GM19468 (cell line): ENCODE measurements around the gene GALNT18.

Experiments used
- ATAC-seq: cut with Tn5 transposase; IDR thresholded peaks from one replicate; pipeline ENCODE4 v1.9.1; 2021; ENCODE audit warnings: mild to moderate bottlenecking, moderate library complexity, moderate number of reproducible peaks; ENCODE audit not compliant: unreplicated experiment; ENCODE audit errors: extremely low read depth

Gene GALNT18

DNA sequence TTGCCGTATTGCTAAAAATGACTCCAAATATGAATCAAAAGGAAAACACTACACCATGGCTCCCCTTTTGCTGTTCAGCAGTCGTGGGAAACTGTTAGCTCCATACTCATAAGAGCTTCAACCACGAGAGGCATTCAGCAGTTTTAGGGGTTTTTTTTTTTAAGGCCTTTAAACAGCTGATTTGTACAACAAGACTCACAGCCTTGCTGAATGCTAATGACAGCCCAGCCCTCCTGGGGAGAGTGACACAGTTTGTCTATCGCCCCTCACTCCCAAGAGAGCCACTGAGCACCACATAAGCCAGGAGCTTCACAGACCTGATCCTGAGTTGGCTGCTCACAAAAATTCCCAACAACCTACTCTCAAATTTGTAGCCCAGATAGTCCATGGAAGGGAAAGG, 32.4 kb downstream of the GALNT18 start:
- no peak for ATAC-seq

DNA sequence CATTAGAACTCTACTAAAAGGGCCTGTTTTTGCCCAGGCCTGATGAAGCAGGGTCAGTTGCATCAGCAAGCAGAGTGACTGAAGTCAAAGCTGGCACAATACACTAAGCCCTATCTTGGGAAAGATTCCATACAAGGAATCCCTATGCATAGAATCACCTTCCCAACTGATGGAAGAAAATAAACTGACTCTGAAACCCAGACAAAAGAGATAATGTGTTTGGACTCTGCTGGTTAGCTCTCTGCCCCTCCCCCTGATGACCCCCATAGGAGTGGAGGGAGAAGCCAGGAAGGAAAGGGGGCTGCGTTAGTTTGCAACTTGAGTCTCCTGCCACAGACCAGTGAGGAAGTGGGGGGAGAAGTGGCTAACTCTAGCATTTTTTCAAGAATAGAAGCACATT, 32.9 kb downstream of the GALNT18 start:
- no peak for ATAC-seq

DNA sequence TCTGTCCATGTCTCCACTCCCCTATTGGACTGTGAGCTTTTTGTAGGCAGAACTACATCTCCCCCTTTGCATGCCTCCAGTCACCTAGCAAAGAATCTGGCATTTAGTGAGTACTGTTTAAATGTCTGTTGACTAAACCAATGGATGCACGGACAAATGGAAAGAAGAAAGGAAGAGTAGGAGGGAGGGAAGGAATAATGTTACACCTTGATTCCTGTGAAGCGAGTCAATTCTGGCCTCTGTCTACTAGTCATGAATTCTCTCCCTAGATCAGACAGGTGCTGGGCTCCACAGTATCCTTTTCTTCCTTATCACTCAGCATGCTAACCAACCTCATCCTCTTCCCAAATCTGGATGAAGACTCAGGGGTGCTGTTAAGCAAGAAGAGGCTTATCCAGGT, 33.6 kb downstream of the GALNT18 start:
- no peak for ATAC-seq

DNA sequence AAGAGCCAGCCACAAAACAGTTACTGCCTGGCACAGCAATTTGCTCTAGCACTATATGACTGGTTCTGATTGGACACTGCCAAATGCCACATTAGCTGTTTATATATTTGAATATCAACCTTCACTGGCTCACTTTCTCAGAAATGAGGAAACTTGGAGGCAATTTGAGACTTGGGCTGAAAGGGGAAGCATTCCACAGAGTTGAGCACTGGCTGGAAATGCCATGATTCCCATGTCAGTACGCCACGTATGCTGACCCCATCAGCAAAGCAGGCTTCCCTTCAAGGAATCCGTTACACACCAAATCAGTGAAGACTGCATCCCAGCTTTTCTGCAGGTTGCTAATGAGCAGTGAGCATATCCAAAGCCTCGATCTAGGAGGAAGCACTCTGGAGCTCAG, 34.7 kb downstream of the GALNT18 start:
- ATAC-seq, result no peak

DNA sequence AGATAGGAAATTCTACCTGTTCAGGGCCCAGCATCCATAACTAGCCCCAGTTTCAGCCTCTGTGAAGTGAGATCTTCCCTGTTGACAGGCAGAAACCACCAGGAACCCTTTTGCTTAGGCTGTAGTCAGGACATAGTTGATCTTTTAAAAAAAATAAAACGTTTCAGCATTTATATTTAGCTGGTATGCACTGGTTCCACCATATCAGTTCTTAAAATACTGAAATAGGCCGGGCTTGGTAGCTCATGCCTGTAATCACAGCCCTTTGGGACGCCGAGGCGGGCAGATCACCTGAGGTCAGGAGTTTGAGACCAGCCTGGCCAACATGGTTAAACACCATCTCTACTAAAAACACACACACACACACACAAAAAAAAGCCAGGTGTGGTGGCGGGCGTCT, 35.3 kb downstream of the GALNT18 start:
- ATAC-seq, result no peak

DNA sequence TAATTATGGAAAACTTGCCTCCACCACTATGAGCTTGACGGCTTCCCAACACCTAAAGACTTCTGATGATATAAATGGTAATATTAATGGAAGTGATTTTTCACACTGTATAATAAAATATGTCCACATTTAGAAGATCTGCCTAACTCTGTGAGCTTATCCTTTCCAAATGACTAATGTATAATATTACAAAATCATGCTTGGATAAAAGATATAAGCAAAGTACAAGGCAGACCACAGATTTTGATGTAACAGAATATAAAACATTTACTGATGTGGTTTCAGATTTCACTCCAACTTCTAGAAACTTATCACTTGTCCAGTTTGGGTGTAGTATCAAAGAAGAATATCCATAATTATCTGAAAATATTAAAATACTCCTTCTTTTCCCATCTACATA, 36.9 kb downstream of the GALNT18 start:
- no peak for ATAC-seq

DNA sequence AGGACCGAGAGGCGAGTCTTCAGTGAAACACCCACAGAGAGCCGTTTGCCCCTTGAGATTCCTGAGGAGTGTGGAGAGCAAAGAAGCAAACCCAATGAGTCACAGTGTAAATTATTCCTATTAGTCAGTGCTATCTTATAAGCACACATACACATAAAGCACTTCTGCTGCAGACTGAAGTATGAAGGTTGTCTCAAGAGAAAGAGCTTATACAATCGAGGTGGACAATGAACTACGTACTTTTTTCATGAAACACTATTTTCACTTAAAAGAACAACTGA, 37.3 kb downstream of the GALNT18 start:
- no peak for ATAC-seq

DNA sequence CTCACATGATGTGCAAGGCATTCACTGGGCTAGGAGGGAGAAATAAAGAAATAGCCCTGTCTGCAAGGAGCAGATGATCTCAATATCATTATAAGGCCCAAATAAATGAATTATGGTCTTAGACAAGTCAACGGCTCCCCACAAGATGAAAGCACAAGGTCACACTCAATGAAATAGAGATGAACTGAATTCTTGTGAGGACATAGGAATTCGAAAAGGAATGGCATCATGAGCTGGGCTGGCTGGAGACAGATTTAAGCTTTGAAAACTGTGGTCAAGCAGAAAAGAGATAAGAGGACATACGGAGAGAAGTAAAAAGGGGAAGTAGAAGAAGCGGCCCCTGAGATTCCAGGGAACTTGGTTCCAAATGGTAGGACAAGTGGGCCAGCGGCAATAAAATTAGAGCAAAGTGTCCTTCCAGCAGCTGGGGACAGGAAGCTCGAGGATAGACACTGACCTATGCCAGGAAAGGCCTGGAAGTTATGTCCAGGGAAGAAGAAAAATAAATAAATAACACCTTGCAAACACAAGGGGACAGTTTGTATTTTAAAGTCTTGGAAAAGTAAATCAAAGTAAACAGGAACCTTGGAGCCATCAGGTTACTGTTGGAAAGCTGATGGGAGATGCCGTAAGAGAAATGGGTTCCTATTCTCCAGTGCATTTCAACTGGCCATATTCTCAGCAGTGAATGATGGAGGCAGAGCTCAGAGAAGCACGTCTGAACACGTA, 37.8 kb downstream of the GALNT18 start:
- ATAC-seq, result no peak

DNA sequence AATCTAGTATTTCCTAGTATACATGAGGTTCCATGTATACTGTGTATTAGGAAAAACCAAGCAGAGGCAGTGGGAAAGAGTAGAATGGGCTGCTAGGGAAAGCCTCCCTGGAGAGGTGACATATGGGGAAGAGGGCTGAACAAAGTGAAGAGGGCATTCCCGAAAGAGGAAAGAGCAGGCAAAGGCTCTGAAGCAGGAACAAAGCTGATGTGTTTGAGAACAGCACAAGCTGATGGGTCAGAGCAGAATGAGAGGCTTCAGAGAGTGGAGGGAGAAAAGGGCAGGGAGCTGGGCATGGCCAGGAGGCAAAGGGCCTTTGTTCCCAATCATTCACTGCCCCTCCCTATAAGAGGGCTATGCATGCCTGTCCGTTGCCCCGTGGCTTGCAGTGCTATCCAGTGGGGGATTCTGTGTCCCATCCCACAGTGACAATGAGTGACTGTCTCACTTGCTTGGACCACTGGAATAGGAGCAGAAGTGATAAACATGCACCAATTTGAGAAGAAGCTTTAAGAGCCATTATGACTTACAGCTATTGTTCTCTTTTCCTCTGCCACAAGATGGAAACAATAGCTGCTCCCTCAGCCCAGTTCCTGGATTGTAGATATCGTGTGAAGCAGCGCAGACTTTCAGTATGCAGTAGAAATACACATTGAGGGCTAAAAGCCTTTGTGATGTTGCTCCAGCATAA, 39.6 kb downstream of the GALNT18 start:
- ATAC-seq, result no peak

DNA sequence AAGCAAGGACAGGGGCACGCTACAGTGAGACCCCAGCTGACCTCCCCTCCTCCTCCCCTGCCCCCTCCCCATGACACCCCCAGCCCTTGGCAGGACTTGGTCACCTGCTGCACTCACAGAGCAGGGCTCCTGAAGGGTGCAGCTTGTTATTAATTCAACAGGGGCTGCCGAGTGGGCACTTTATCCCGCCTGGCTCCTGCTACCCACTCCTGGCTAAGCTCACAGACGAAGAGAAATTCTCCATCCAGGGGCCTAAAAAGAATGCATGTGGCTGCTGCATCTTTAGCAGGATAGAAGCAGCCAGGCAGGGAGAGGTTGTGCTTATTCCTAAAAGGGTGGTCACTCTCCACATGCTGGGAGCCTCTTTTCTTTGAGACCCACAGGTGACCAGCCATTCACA, 40.3 kb downstream of the GALNT18 start:
- no peak for ATAC-seq

DNA sequence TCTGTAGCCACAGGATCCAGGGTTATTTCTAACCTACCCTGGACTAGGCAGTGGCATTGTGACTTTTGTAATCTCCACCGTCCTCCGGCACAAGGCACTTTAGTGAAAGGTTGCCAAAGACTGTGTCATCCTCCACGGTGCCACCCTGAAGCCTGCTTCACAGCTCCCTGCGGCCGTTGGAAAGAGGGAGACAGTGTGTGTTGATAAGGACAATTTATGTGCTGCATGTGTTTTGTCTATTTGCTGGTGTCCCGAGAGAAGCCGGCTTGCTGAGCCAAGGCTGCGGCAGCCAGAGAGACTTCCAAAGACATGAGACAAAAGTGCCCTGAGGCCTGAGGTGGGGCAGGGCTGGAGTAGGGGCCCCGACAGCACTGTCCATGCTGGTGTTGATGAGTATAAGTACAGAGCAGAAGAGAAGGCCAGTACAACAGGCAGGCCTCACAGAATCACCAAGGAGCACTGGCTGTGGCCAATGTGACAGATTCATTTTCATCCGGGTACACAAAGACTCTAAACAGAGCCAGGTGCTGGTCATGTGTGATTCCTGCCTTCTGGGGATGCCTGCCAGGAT, 40.9 kb downstream of the GALNT18 start:
- ATAC-seq, result no peak

DNA sequence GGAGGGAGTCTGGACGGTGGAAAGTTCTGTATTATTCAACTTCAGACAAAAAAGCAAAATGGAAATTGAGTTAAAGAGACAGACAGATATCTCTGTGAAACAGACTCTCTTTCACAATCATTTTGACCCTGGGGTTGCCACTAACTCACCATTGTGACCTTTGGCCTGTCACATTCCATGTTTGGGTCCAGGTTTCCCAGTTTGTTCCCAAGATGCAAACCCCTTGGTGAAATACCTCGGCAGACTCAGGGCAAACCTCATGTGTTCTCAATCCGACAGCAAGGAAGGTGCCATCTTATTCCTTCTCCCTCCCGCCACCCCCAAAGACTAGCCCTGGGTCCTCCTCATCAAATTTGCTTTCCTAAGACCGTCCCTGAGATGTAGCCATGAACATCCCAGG, 41.8 kb downstream of the GALNT18 start:
- ATAC-seq, result no peak

DNA sequence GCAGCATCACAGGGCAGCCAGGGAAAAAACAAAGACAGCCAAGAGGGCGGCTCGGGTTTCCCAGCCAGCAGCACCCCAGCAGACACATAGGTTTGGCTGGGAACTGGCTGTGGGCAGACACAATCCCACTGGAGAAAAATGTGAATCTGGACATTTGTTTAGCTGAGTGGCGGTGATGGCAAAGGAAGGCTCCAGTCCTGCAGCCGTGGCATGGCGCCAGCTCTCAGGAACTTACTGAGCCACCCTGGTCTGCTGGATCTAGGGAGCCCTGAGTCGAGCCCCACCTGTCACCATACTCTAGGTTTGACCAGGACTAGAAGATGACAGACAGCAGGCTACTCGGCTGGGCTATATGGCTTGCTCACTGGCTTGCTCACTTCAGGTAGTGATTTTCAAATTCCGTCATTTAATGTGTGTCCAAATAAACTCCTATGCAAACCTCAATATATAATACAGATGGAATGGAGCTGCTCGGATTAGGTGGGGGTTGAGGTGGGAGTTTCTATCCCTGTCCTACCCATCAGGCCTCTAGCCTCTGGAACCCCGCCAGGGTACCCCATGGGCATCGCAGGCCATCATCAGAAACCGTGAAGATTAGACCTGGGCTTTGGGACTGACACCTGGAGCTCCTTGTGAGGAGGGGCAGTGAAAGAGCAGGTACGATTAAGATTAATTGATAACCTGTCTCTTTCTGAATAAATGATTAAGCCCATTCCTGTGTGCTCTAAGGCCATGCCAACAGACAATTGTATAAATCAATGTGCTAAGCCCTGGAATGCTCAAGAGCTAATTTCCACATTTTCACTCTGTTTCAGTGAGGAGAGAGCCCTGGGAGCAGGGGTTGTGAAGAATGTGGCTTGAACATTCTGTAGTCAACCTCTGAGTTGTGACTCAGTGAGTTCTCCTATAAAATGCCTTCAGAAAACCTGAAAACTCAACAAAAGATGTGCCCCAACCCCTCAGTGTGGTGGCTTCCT, 42.5 kb downstream of the GALNT18 start:
- no peak for ATAC-seq

DNA sequence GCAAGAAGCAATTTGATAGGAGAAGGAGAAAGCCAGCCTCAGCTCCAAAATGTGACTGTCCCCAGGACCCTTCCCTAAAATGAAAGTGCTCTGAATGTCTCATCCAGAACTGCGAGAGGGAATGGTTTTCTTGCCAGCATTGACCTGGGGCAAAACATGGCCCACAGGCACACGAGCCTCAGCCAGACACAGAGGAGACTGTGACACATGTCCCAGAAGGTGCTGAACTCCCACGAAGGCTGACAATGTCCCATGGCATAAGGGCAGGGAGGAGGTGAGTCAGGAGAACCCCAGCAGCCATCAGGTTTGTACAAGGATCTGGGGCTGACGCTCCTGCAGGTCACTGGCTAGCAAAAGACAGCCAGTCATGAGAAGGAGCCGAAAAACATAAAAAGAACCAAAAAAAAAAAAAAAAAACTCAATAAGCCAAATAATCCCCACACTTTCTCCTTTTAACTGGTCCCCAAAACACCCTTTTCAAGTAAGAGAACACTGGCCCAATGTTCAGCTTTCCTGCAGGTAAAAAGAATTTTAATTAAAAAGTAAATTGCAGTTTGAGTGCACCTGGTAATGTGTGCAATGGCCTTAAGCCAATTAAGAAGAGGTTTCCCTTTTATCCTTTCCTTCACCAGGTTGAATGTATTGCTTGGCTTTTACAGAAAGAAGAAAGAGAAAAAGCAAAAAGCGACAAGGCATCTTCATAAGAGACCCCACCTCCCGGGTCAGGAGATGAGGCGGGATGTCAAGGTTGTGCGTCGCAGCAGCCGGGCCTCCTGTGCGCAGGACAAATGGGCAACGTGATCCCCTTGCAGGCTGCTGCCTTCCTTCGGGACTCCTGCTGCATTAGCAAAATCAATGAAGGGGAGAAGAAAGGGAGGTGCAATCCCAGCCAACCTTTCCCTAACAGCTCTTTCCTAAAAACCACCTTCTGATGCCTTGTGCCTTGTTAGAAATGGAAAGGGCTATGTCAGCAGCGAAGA, 43.6 kb downstream of the GALNT18 start:
- ATAC-seq, result no peak

DNA sequence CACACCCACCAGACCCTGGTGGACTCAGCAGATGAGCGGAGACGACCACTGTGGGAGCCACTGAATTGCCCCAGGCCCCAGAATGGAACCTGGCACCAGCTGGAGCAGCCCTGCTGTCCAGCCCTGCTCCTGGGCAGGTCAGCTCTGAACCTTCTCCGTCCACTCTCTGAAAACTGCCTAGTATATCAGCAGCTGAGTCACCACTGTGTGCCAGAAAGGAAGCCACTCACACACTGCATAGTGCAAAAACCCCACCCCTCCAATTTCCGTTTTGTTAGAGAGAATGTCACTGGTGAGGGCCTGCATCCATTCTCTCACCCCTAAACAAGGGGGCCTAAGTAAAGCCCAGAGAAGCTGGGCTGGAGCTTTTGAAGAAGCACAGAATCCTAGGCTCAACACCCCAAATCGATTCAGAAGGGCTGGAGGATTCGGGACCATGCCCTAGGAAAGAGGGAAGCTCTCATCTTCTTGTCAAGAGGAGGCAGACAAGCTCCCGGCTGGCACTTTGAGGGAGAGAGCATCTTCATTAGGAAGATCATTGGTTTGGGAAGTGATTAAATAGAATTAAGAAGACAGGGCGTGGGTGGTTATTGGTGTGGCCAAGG, 44.5 kb downstream of the GALNT18 start:
- no peak for ATAC-seq

DNA sequence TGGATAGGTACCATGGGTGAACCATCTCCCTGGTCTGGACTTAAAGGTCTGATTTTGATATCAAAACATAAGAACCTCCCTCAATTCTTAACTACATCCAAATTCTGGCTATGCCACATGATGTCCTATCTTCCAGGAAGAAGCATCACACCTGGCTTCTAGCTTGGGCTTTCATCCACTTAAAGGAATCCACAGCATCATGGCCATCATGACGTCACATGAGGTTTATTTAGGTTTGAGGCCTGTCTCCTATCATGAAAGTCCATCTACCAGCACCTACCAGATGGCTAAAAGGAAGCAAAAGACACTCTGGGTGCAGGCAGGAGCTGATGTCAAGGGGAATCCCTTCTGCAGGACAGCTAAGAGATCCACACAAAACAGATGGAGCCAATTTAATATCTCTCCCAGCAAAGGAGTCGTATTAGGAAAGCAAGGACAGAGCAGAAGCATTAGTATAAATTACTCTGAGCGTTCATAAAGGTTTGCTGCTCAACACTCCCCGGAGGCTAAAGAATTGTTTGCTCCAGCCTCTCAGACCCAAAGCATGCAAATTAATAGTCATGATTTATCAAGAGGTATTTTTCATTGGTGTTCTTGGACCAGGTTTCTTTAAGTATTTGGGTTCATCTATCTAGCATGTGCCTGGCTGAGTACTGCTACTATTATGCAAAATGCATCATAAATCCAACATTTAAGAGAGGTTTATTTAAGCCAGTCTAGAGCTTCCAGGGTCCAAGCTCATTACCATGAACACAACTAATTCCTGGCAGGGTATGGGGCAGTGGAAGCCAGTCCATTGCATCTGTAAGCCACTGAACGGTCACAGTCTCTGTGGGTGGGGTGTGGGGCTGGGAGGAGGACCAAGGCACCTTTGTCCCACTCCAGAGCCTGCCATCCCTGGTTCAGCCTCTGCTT, 47.2 kb downstream of the GALNT18 start:
- ATAC-seq, result no peak

DNA sequence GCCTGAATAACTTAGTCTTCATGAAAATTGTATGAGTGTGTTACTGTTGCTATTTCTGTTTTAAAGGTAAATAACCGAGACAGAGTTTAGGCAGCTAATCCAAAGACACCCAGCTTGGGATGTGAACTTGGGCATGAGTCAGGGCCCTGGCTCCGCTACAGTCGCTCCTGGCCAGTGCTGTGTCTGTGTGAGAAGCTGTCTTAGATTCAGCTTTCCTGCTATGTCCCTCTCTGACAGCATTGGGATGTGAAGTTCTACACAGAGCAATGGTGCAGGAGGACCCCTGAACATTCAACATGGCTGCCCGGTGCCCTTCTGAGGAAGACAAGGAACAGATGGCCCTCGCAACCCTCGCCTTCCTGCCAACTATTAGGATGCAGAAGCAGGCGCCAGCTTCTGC, 49.4 kb downstream of the GALNT18 start:
- ATAC-seq, result no peak

DNA sequence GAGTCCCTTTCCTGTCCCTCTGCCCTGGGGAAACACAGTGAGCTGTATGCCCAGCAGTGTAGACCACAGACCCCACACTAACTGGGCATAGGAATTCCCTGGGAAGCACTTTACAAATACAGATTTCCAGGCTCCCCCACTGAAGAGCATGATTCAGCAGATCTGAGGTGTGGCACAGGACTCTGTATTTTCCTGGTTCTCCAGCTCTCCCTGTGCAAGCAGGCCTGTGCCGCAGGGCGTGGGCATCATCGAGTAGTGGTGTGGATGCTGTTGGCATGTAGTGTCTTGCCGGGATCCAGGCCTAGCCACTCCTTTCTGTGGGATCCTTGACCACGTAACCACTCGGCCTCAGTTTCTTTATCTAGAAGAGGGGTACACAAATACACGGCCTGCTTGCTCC, 49.9 kb downstream of the GALNT18 start:
- no peak for ATAC-seq
